ENCODE measurements around the gene GOLPH3. TPM values are rescaled to one million over a fixed set of nuclear protein-coding genes. Genes with fewer than 3 reads are reported as not detected.
"Not testable (repeated sequence)": the region's sequence is repeated elsewhere in the genome, so short reads cannot be mapped to it uniquely, and the experiment has no call there.

Gene GOLPH3
- polyA plus RNA-seq, 4 donors: 82.4 to 93.3 (median 91.9) TPM

DNA sequence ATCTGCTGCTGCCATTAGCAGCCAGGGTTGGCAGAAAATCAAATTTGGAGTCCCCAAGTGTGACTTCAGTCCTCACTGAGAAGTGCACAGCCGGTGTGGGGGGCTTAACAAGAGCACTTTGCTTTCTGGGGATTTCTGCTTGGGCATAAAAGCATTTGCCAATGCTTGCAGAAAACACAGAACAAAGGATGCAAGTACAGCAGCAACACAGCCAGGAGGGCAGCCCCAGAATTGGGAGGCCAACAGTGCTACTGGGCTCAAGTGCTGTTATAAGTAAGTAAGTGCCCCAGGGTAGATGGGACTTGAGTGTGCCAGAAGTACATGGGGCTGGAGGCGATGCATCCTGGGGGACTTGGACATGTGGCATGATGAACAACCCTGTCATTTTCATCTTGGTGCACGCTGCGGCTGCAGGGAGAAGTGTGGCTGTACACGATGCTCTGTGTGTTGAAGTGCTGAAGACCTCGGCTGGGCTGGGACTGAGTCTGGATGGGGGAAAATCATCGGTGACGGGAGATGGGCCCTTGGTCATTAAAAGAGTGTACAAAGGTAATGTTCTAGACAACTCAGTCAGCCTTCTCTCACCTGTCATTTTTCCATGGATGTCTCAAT is 73.3 kb downstream of the GOLPH3 start:
- DNase-seq (ENCODE audit: low read depth in 4 of 4, low spot score in 2 of 4): no peak

DNA sequence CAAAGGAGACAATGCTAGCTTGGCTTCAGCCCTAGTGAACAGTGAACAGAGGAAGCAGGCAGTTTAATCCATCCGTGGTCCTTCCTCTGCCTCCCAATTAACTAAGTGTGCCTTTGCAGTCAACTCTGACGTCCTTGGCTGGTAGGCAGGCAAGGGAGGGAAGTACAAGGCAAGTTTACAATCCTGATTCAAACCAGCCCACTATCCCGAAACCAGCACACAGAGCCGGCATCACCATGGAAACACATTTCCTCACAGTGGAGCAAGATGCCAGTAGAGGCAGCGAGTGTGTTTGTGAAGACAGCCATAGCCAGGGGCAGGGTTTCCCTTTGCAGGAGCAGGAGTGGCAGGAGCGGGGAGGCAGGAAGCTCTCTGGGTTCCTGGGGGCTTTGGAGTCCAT is 73.9 kb downstream of the GOLPH3 start:
- no peak for DNase-seq (ENCODE audit: low read depth in 4 of 4, low spot score in 2 of 4)

DNA sequence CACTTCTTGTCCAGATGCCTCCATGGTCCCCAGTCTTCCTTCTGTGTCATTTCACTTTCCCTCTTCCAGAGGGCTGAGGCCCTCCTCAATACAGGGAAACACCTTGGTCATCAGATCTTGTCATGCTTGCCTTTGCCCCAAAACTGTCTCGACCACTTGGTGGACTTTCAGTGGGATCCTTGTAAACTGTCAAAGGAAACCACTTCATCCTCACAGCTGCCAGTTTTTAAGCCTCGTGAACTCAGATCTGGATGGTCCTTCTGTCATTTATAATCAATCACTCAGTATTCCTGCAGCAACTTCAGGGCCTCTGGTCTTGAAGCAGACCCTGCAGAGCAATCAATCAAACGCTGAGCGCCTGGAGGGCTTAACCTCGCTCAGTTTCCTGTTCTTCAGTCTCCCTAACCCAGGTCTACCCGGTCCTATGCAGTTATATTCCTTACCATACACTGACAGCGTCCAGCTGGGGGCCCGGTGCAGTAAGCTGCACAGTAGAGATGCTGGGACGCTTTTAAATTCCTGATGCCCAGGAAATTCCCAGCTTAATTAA is 74.6 kb downstream of the GOLPH3 start:
- no peak for DNase-seq (ENCODE audit: low read depth in 4 of 4, low spot score in 2 of 4)

GRCh38 chr5:32098890-32099310 is 75.2 kb downstream of the GOLPH3 start:
- DNase-seq (ENCODE audit: low read depth in 4 of 4, low spot score in 2 of 4): no peak

- DNase-seq (ENCODE audit: low read depth in 4 of 4, low spot score in 2 of 4): no peak
These were observed 75.8 kb downstream of the GOLPH3 start for GRCh38 chr5:32098291-32098690.

DNA sequence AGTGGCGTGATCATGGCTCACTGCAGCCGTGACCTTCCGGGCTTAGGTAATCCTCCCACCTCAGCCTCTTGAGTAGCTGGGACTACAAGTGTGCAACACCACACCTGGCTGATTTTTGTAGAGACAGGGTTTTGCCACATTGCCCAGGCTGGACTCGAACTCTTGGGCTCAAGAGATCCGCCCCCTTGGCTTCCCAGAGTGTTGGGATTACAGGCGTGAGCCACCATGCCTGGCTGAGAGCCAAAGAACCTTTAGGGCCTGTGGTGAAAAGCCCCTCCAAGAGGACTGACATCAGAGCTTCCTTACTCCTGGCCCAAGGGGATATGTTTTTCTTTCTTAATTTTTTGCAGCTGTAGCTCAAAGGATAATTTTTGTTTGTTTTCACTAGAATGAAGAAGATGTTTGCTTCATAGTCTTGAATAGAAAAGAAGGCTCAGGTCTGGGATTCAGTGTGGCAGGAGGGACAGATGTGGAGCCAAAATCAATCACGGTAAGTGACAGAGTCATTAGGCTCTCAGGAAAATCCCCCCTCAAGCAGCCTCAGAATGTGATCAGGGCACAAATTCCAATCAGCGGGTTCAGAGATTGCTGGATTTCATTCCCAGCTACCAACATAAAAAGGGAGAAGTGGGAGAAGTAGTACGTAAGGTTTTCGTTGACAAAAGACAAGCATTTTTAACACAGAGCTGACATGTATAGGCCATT is 77.1 kb downstream of the GOLPH3 start:
- DNase-seq (ENCODE audit: low read depth in 4 of 4, low spot score in 2 of 4): no peak

DNA sequence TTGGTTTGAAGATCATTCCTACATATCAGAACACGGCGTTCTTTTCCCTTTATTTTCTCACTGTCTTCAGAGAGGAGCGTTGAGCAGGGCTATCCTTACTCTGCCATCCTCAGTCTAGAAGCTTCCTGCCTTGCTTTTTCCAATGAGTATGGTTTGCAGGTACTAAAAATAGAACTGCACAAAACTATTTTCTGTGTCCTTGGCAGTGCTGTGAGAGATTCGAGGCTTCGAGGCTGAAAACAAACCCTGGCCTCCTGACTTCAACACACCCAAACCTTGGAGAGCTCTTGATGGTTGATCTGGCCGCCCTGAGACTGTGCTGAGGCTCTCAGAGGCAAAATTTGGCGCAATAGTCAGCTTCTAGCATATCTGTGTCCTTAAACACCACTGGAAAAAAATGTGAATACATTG is 78.9 kb downstream of the GOLPH3 start:
- no peak for DNase-seq (ENCODE audit: low read depth in 4 of 4, low spot score in 2 of 4)

DNA sequence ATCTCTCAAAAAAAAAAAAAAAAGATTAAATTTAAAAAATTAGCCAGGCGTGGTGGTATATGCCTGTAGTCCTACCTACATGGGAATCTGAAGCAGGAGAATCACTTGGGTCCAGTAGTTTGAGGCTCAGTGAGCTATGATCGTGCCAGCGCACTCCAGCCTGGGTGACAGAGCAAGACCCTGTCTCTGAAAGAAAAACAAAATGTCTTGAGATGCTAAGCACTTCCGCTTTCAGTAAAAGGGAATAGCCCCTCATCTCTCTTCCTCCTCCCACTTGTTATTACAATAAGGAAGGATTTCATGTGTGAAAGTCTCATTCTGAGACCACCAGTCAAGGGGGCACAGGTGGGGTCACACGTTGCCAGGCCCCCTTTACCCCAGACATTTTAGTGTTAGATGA is 79.4 kb downstream of the GOLPH3 start:
- no peak for DNase-seq (ENCODE audit: low read depth in 4 of 4, low spot score in 2 of 4)

- DNase-seq (ENCODE audit: low read depth in 4 of 4, low spot score in 2 of 4): peak in 3 of 4 donors; percentile 45 to 67 (median 46)
These were observed 80.9 kb downstream of the GOLPH3 start for GRCh38 chr5:32092938-32093812.

DNA sequence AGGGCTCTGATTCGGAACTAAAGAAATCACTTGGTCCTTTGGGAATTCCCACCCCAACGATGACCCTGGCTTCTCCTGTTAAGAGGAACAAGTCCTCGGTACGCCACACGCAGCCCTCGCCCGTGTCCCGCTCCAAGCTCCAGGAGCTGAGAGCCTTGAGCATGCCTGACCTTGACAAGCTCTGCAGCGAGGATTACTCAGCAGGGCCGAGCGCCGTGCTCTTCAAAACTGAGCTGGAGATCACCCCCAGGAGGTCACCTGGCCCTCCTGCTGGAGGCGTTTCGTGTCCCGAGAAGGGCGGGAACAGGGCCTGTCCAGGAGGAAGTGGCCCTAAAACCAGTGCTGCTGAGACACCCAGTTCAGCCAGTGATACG is 83.4 kb downstream of the GOLPH3 start:
- DNase-seq (ENCODE audit: low read depth in 4 of 4, low spot score in 2 of 4): no peak

DNA sequence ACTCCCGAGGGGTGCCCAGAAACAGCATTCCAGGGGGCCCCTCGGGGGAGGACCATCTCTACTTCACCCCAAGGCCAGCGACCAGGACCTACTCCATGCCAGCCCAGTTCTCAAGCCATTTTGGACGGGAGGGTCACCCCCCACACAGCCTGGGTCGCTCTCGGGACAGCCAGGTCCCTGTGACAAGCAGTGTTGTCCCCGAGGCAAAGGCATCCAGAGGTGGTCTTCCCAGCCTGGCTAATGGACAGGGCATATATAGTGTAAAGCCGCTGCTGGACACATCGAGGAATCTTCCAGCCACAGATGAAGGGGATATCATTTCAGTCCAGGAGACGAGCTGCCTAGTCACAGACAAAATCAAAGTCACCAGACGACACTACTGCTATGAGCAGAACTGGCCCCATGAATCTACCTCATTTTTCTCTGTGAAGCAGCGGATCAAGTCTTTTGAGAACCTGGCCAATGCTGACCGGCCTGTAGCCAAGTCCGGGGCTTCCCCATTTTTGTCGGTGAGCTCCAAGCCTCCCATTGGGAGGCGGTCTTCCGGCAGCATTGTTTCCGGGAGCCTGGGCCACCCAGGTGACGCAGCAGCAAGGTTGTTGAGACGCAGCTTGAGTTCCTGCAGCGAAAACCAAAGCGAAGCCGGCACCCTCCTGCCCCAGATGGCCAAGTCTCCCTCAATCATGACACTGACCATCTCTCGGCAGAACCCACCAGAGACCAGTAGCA is 83.9 kb downstream of the GOLPH3 start:
- DNase-seq (ENCODE audit: low read depth in 4 of 4, low spot score in 2 of 4): no peak

DNA sequence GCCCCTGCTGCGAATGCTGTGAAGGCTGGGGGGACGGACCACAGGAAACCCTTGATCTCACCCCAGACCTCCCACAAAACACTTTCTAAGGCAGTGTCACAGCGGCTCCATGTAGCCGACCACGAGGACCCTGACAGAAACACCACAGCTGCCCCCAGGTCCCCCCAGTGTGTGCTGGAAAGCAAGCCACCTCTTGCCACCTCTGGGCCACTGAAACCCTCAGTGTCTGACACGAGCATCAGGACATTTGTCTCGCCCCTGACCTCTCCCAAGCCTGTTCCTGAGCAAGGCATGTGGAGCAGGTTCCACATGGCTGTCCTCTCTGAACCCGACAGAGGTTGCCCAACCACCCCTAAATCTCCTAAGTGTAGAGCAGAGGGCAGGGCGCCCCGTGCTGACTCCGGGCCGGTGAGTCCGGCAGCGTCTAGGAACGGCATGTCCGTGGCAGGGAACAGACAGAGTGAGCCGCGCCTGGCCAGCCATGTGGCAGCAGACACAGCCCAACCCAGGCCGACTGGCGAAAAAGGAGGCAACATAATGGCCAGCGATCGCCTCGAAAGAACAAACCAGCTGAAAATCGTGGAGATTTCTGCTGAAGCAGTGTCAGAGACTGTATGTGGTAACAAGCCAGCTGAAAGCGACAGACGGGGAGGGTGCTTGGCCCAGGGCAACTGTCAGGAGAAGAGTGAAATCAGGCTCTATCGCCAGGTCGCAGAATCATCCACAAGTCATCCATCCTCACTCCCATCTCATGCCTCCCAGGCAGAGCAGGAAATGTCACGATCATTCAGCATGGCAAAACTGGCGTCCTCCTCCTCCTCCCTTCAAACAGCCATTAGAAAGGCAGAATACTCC is 84.7 kb downstream of the GOLPH3 start:
- DNase-seq (ENCODE audit: low read depth in 4 of 4, low spot score in 2 of 4): no peak

GRCh38 chr5:32088214-32088613 is 85.9 kb downstream of the GOLPH3 start:
- DNase-seq (ENCODE audit: low read depth in 4 of 4, low spot score in 2 of 4): no peak

GRCh38 chr5:32087086-32088082 is 86.7 kb downstream of the GOLPH3 start:
- DNase-seq (ENCODE audit: low read depth in 4 of 4, low spot score in 2 of 4): no peak

- DNase-seq (ENCODE audit: low read depth in 4 of 4, low spot score in 2 of 4): no peak
These were observed 90.1 kb downstream of the GOLPH3 start for GRCh38 chr5:32083981-32084430.

- DNase-seq (ENCODE audit: low read depth in 4 of 4, low spot score in 2 of 4): no peak
These were observed 91.4 kb downstream of the GOLPH3 start for GRCh38 chr5:32082701-32083100.

- DNase-seq (ENCODE audit: low read depth in 4 of 4, low spot score in 2 of 4): not testable (repeated sequence)
These were observed 93.6 kb downstream of the GOLPH3 start for GRCh38 chr5:32080565-32080964.

- DNase-seq (ENCODE audit: low read depth in 4 of 4, low spot score in 2 of 4): not testable (repeated sequence)
These were observed 95.3 kb downstream of the GOLPH3 start for GRCh38 chr5:32078855-32079254.
